K562 (cell line): ENCODE results near the gene PLEKHM3. TPM values are rescaled to one million over a fixed set of nuclear protein-coding genes. Genes with fewer than 3 reads are reported as not detected.
A peak's percentile ranks its signal among the peaks of the same experiment; 100 is the strongest.

Source experiments
- BCL6 ChIP-seq: fragments of 250-450 bp; sonication (Bioruptor Pico); IDR thresholded peaks from 2 replicates; pipeline ENCODE4 v1.4.0; 2020
- CCAR2 ChIP-seq: fragments of 200-400 bp; formaldehyde crosslinking; IDR thresholded peaks from 2 replicates; pipeline ENCODE4 v1.6.1; 2017; ENCODE audit warnings: mild to moderate bottlenecking, low read depth, low read length
- CGGBP1 ChIP-seq: fragments of 250-450 bp; sonication (Bioruptor Pico); IDR thresholded peaks from 2 replicates; pipeline ENCODE4 v1.9.0; 2021; ENCODE audit warnings: mild to moderate bottlenecking
- ETV5 ChIP-seq: sonication (generic); formaldehyde crosslinking; IDR thresholded peaks from 2 replicates; pipeline ENCODE4 v1.4.0; 2020; ENCODE audit warnings: low read depth, mild to moderate bottlenecking, missing genetic modification reagents
- GATAD2A ChIP-seq: fragments of 450-650 bp; IDR thresholded peaks from 2 replicates; pipeline ENCODE4 v1.6.1; 2017
- ID3 ChIP-seq, 2 experiments: fragments of 250-450 bp in 1 of 2; fragments of 450-650 bp in 1 of 2; sonication (Bioruptor Pico) in 1 of 2; IDR thresholded peaks; 2 replicates each; pipeline versions ENCODE4 v1.6.1 to v1.8.0; 2016 to 2021; ENCODE audit warnings: mild to moderate bottlenecking in 2 of 2, moderate library complexity in 2 of 2, missing compliant biosample characterization in 1 of 2, missing genetic modification characterization in 1 of 2
- IRF9 ChIP-seq: fragments of 450-650 bp; IDR thresholded peaks from 2 replicates; pipeline ENCODE4 v1.6.1; 2016; ENCODE audit warnings: missing biosample characterization, missing genetic modification characterization
- LCOR ChIP-seq: sonication (generic); formaldehyde crosslinking; IDR thresholded peaks from 2 replicates; pipeline ENCODE4 v1.8.0; 2022; ENCODE audit warnings: mild to moderate bottlenecking, missing genetic modification reagents
- MEIS2 ChIP-seq: fragments of 450-650 bp; IDR thresholded peaks from 2 replicates; pipeline ENCODE4 v1.6.1; 2014; ENCODE audit warnings: mild to moderate bottlenecking; ENCODE audit not compliant: partially characterized antibody
- MNT ChIP-seq, 2 experiments: fragments of 450-650 bp; conservative IDR thresholded peaks; 2 replicates each; pipeline ENCODE4 v1.6.1; 2017; ENCODE audit warnings: mild to moderate bottlenecking in 2 of 2, moderate library complexity in 2 of 2
- NR2C1 ChIP-seq, 2 experiments: fragments of 450-650 bp; IDR thresholded peaks; 2 replicates each; pipeline ENCODE4 v1.6.1; 2017; ENCODE audit warnings: mild to moderate bottlenecking in 2 of 2, antibody characterized with exemption in 1 of 2, inconsistent platforms in 1 of 2, missing compliant biosample characterization in 1 of 2, missing genetic modification characterization in 1 of 2
- PTRF ChIP-seq: fragments of 450-650 bp; IDR thresholded peaks from 2 replicates; pipeline ENCODE4 v1.6.1; 2016; ENCODE audit warnings: mild to moderate bottlenecking, missing genetic modification characterization, missing compliant biosample characterization
- RB1 ChIP-seq: fragments of 450-650 bp; IDR thresholded peaks from 2 replicates; pipeline ENCODE4 v1.6.1; 2017; ENCODE audit warnings: low read depth, mild to moderate bottlenecking
- SMARCA4 ChIP-seq: fragments of 450-650 bp; IDR thresholded peaks from 2 replicates; pipeline ENCODE4 v1.6.1; 2016
- TCF3 ChIP-seq: sonication (generic); formaldehyde crosslinking; IDR thresholded peaks from 2 replicates; pipeline ENCODE4 v1.4.0; 2020; ENCODE audit warnings: mild to moderate bottlenecking, missing genetic modification reagents
- THRA ChIP-seq: fragments of 450-650 bp; IDR thresholded peaks from 2 replicates; pipeline ENCODE4 v1.6.1; 2017; ENCODE audit warnings: mild to moderate bottlenecking, moderate library complexity
- YY1 ChIP-seq, 3 experiments: IDR thresholded peaks; 2 replicates each; pipeline ENCODE4 v1.6.1; 2011; ENCODE audit warnings: low read length in 2 of 3, mild to moderate bottlenecking in 2 of 3, moderate library complexity in 2 of 3, borderline replicate concordance in 1 of 3, control low read depth in 1 of 3, low read depth in 1 of 3; ENCODE audit not compliant: insufficient read depth in 3 of 3, insufficient replicate concordance in 2 of 3, control insufficient read depth in 1 of 3, insufficient read length in 1 of 3; ENCODE audit errors: extremely low read depth in 1 of 3
- ZBTB33 ChIP-seq: sonication (generic); formaldehyde crosslinking; IDR thresholded peaks from 2 replicates; pipeline ENCODE4 v1.8.1; 2023; ENCODE audit warnings: mild to moderate bottlenecking, missing genetic modification reagents
- ZEB2 ChIP-seq: fragments of 450-650 bp; IDR thresholded peaks from 2 replicates; pipeline ENCODE4 v1.6.1; 2016
- ZNF143 ChIP-seq: sonication (generic); formaldehyde crosslinking; IDR thresholded peaks from 2 replicates; pipeline ENCODE4 v1.9.0; 2022; ENCODE audit warnings: mild to moderate bottlenecking, missing genetic modification reagents
- ZNF224 ChIP-seq: sonication (generic); formaldehyde crosslinking; IDR thresholded peaks from 2 replicates; pipeline ENCODE4 v1.8.0; 2022; ENCODE audit warnings: mild to moderate bottlenecking, missing genetic modification reagents
- ZNF76 ChIP-seq: fragments of 250-450 bp; sonication (Bioruptor Pico); IDR thresholded peaks from 2 replicates; pipeline ENCODE4 v1.4.0; 2020; ENCODE audit warnings: mild to moderate bottlenecking, moderate library complexity, borderline replicate concordance
- polyA plus RNA-seq, 8 experiments: library from polyadenylated mRNA; depleted of rRNA in 4 of 8; stranded (reverse) in 5 of 8; unstranded in 3 of 8; fragments of >200 nt; fragmentation: Nextera tagmentation in 2 of 8; fragmentation: Illumina TruSeq in 1 of 8; extraction: Ambion mirVana in 2 of 8; extraction: Trizol in 1 of 8; gene quantifications; 2 replicates each; pipeline versions ENCODE4 v1.2.1 to v1.2.3, GENCODE V29; 2011 to 2014; ENCODE audit warnings: inconsistent platforms in 1 of 8, missing spikeins in 1 of 8
- total RNA-seq, 7 experiments: library from RNA; depleted of rRNA in 6 of 7; stranded (reverse); fragments of >200 nt in 6 of 7; fragmentation: Illumina TruSeq in 2 of 7; extraction: Trizol in 2 of 7; gene quantifications; 2 replicates each; pipeline versions ENCODE4 v1.2.1 to v1.2.3, GENCODE V29; 2011 to 2021; ENCODE audit warnings: low replicate concordance in 1 of 7

The PLEKHM3 gene
- total and polyA plus RNA-seq, 9 of the 15 experiments (the other 6 are each of a cell fraction or from before 2014, with no cell fraction given) = 0.24 to 1.6 (median 1.0) TPM

- TF ChIP-seq THRA (no peak), RB1 (no peak), CCAR2 (no peak), BCL6 (CRISPR knock-in tag) (no peak), MEIS2 (peak; percentile 62), TCF3 (peak; percentile 97), ETV5 (peak; percentile 94), NR2C1 (IDR thresholded peaks at IDR 0.05) (no peak), NR2C1 (tag; IDR thresholded peaks at IDR 0.05) (0 out of 2 replicates have a peak, but pooled peaks have one; percentile 25), ZNF143 (CRISPR knock-in tag) (no peak), YY1 (IDR thresholded peaks at IDR 0.05; ENCODE audit: borderline replicate concordance in 1 of 3, control insufficient read depth in 1 of 3, extremely low read depth in 1 of 3, insufficient read depth in 3 of 3, insufficient read length in 1 of 3, insufficient replicate concordance in 2 of 3, low read depth in 1 of 3, low read length in 2 of 3) (peak in 1 of 3 experiments; percentile 48), ID3 (CRISPR knock-in tag; IDR thresholded peaks at IDR 0.05) (no peak), ID3 (tag; IDR thresholded peaks at IDR 0.05) (peak; percentile 73), SMARCA4 (peak; percentile 85), LCOR (CRISPR knock-in tag) (0 out of 2 replicates have a peak, but pooled peaks have one; percentile 45), ZBTB33 (no peak), PTRF (tag) (no peak), ZNF224 (CRISPR knock-in tag) (no peak), MNT (conservative IDR thresholded peaks at IDR 0.05) (no peak), ZEB2 (peak; percentile 91), ZNF76 (CRISPR knock-in tag) (no peak), IRF9 (tag) (no peak), CGGBP1 (no peak), GATAD2A (no peak)
Measured at GRCh38 chr2:207960090-207960489, 65.2 kb downstream of the PLEKHM3 start (continued).
